Loucy (cell line): ENCODE data around the gene SPSB4.
"Not testable (repeated sequence)": the region's sequence is repeated elsewhere in the genome, so short reads cannot be mapped to it uniquely, and the experiment has no call there.

Source experiments
- H2AFZ ChIP-seq: fragments of 200-600 bp; sonication (generic); 2 replicates; pipeline ENCODE4 v1.6.0; 2016; ENCODE audit warnings: antibody characterized with exemption, mild to moderate bottlenecking, low read length, moderate library complexity
- H3F3A ChIP-seq: fragments of 200-600 bp; 2 replicates; pipeline ENCODE4 v1.6.0; 2016; ENCODE audit warnings: antibody characterized with exemption, low read depth, mild to moderate bottlenecking
- H3K27me3 ChIP-seq: fragments of 200-600 bp; sonication (generic); 2 replicates; pipeline ENCODE4 v1.6.1; 2014; ENCODE audit warnings: low read length, mild to moderate bottlenecking; ENCODE audit not compliant: insufficient read depth, poor library complexity, severe bottlenecking
- H3K36me3 ChIP-seq: fragments of 200-600 bp; sonication (generic); 2 replicates; pipeline ENCODE4 v1.6.1; 2016; ENCODE audit warnings: low read length; ENCODE audit not compliant: insufficient read depth
- H3K4me1 ChIP-seq: fragments of 200-600 bp; sonication (generic); 2 replicates; pipeline ENCODE4 v1.5.1; 2014; ENCODE audit warnings: low read length, mild to moderate bottlenecking; ENCODE audit not compliant: insufficient read depth, poor library complexity, severe bottlenecking
- H3K4me2 ChIP-seq: fragments of 200-600 bp; sonication (generic); 2 replicates; pipeline ENCODE4 v1.6.0; 2014; ENCODE audit warnings: antibody characterized with exemption, low read length, low read depth, mild to moderate bottlenecking; ENCODE audit not compliant: poor library complexity, severe bottlenecking
- H3K4me3 ChIP-seq: fragments of 200-600 bp; sonication (generic); 2 replicates; pipeline ENCODE4 v1.5.1; 2014; ENCODE audit warnings: low read length, mild to moderate bottlenecking, mixed read lengths; ENCODE audit not compliant: poor library complexity, severe bottlenecking
- H3K79me2 ChIP-seq: fragments of 200-600 bp; sonication (generic); 2 replicates; pipeline ENCODE4 v1.6.1; 2014; ENCODE audit warnings: low read length; ENCODE audit not compliant: insufficient read depth
- H3K9ac ChIP-seq: fragments of 200-600 bp; sonication (generic); 2 replicates; pipeline ENCODE4 v1.6.0; 2014; ENCODE audit warnings: mild to moderate bottlenecking, low read depth, low read length, moderate library complexity; ENCODE audit not compliant: poor library complexity, severe bottlenecking
- H3K9me2 ChIP-seq: fragments of 200-600 bp; sonication (generic); replicated peaks from 2 replicates; pipeline ENCODE4 v1.6.1; 2016; ENCODE audit warnings: low read depth, low read length, mixed read lengths
- H3K9me3 ChIP-seq: fragments of 200-600 bp; sonication (generic); 2 replicates; pipeline ENCODE4 v1.6.1; 2014; ENCODE audit warnings: mild to moderate bottlenecking, antibody characterized with exemption, low read length, low read depth; ENCODE audit not compliant: insufficient read depth
- H4K20me1 ChIP-seq: fragments of 200-600 bp; sonication (generic); 2 replicates; pipeline ENCODE4 v1.6.0; 2014; ENCODE audit warnings: antibody characterized with exemption, low read length, mild to moderate bottlenecking; ENCODE audit not compliant: insufficient read depth, poor library complexity, severe bottlenecking
- EZH2phosphoT487 ChIP-seq: fragments of 200-600 bp; IDR thresholded peaks from 2 replicates; pipeline ENCODE4 v1.6.1; 2018; ENCODE audit warnings: antibody characterized with exemption, mild to moderate bottlenecking, moderate library complexity, borderline replicate concordance
- TF ChIP-seq, protein P1 (sequence below): fragments of 200-600 bp; sonication (generic); conservative IDR thresholded peaks from 2 replicates; pipeline ENCODE4 v1.5.1; 2014; ENCODE audit warnings: mild to moderate bottlenecking, antibody characterized with exemption, low read length

The SPSB4 gene

DNA sequence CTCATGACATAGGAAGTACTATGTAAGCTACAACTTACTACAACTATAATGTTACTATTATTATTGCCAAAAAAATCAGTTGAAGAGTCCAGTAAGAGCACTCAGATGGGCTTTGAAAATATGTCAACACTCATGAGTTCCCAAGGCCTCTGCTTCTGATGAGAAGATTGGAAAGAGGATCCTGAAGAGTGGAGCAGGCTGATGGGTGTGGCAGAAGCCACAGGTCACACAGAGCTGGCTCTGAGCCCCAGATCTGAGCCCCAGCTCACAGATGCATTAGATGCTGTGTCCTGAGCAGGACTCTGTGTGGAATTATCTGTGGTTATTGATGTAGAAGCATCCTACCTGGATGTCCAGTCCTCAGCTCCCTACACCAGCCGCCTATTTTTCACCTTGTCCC, 65.6 kb downstream of the SPSB4 start:
- Histone ChIP-seq H3F3A (no peaks in the 10 kb centered on the region), H3K4me2 (no peak overlapping the region), H3K9me3 (no peaks in the 10 kb centered on the region), H3K4me1 (peaks cover 2% of the 10 kb centered on the region), H3K9ac (no peak overlapping the region), H3K4me3 (no peak overlapping the region), H3K36me3 (no peaks in the 10 kb centered on the region), H3K79me2 (no peaks in the 10 kb centered on the region), H3K9me2 (no peaks in the 10 kb centered on the region), H4K20me1 (no peaks in the 10 kb centered on the region), H3K27me3 (no peaks in the 10 kb centered on the region), H2AFZ (no peak overlapping the region)
- TF ChIP-seq EZH2phosphoT487: no peak
- TF ChIP-seq, protein P1, sequence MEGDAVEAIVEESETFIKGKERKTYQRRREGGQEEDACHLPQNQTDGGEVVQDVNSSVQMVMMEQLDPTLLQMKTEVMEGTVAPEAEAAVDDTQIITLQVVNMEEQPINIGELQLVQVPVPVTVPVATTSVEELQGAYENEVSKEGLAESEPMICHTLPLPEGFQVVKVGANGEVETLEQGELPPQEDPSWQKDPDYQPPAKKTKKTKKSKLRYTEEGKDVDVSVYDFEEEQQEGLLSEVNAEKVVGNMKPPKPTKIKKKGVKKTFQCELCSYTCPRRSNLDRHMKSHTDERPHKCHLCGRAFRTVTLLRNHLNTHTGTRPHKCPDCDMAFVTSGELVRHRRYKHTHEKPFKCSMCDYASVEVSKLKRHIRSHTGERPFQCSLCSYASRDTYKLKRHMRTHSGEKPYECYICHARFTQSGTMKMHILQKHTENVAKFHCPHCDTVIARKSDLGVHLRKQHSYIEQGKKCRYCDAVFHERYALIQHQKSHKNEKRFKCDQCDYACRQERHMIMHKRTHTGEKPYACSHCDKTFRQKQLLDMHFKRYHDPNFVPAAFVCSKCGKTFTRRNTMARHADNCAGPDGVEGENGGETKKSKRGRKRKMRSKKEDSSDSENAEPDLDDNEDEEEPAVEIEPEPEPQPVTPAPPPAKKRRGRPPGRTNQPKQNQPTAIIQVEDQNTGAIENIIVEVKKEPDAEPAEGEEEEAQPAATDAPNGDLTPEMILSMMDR: no peak

DNA sequence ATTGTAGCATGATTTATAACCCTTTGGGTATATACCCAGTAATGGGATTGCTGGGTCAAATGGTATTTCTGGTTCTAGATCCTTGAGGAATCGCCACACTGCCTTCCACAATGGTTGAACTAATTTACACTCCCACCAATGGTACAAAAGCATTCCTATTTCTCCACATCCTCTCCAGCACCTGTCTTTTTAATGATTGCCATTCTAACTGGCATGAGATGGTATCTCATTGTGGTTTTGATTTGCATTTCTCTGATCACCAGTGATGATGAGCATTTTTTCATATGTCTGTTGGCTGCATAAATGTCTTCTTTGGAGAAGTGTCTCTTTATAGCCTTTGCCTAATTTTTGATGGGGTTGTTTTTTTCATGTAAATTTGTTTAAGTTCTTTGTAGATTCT, 66.8 kb downstream of the SPSB4 start:
- not testable (repeated sequence) for H2AFZ ChIP-seq, H3K36me3 ChIP-seq, H3K9ac ChIP-seq, H3K9me3 ChIP-seq, H3F3A ChIP-seq, H3K9me2 ChIP-seq, H3K27me3 ChIP-seq, H3K4me1 ChIP-seq, H3K4me3 ChIP-seq, H4K20me1 ChIP-seq, H3K79me2 ChIP-seq
- peak overlapping the region; percentile 27 for H3K4me2 ChIP-seq

DNA sequence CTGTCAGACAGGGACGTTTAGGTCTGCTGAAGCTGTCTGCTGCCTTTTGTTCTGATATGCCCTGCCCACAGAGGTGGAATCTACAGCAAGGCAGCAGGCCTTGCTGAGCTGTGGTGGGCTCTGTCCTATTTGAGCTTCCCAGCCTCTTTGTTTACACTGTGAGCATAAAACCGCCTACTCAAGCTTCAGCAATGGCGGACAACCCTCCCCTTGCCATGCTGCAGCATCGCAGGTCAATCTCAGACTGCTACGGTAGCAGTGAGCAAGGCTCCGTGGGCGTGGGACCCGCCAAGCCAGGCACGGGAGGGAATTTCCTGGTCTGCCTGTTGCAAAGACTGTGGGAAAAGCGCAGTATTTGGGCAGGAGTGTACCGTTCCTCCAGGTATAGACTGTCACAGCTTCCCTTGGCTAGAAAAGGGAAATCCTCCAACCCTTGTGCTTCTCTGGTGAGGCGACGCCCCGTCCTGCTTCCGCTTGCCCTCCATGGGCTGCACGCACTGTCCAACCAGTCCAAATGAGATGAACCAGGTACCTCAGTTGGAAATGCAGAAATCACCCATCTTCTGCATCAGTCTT, 71.4 kb downstream of the SPSB4 start:
- Histone ChIP-seq H3K4me2 (no peak overlapping the region), H3K79me2 (no peaks in the 10 kb centered on the region), H3K9me3 (no peaks in the 10 kb centered on the region), H3K36me3 (no peaks in the 10 kb centered on the region), H3K4me3 (no peak overlapping the region), H3K4me1 (peaks cover 22% of the 10 kb centered on the region), H3K27me3 (no peaks in the 10 kb centered on the region), H2AFZ (no peak overlapping the region), H3K9me2 (no peaks in the 10 kb centered on the region), H3F3A (no peaks in the 10 kb centered on the region), H4K20me1 (no peaks in the 10 kb centered on the region), H3K9ac (no peak overlapping the region)
- TF ChIP-seq EZH2phosphoT487: no peak
- TF ChIP-seq, protein P1: no peak

DNA sequence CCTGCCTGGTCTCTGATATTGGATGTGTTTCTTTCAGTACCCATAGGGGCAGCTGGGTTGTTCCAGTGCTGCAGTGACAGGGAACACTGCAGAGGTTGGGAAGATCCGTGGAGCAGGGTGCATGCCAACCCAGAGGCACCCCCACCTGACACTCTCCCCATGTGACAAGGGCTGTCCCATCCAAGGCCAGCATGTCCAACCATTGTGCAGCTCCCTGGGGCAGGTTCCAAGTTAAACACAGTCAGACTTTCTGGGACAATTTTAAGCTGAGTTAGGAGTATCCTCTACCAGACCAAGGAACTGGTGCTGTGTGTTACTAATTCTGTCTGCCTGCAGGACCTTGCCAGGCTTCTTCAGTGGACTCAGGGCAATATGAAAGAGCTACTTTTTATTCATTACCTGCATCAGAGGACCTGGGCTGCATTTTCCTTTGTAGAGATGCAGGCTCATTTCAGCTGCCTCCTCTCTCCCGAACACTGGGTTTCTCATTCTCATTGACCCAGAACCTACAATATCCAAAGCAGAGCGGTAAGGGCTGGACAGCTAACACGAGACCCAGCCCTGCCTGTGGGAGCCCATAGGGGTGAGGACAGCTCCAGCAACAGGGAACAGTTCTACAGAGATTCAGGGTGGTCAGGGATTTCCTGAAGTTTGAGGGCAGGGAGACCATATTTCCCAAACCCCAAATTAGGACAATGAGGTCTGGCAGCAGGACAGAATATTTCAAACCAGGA, 72.7 kb downstream of the SPSB4 start:
- H3K4me1 ChIP-seq: peaks cover 31% of the 10 kb centered on the region
- H3K79me2 ChIP-seq: no peaks in the 10 kb centered on the region
- H3K27me3 ChIP-seq: no peaks in the 10 kb centered on the region
- H3K4me2 ChIP-seq: no peak overlapping the region
- TF ChIP-seq, protein P1: no peak
- no peak for TF ChIP-seq EZH2phosphoT487
- H3K9ac ChIP-seq: no peak overlapping the region
- H3F3A ChIP-seq: no peaks in the 10 kb centered on the region
- H3K9me3 ChIP-seq: no peaks in the 10 kb centered on the region
- H3K9me2 ChIP-seq: no peaks in the 10 kb centered on the region
- no peak overlapping the region for H2AFZ ChIP-seq
- H4K20me1 ChIP-seq: no peaks in the 10 kb centered on the region
- no peak overlapping the region for H3K4me3 ChIP-seq
- no peaks in the 10 kb centered on the region for H3K36me3 ChIP-seq
